Epidermal melanocyte (primary cell): ENCODE results near the gene SPZ1.
A peak's percentile ranks its signal among the peaks of the same experiment; 100 is the strongest.
"Not testable (repeated sequence)": the region's sequence is repeated elsewhere in the genome, so short reads cannot be mapped to it uniquely, and the experiment has no call there.

ENCODE experiments used
- DNase-seq: peaks from one replicate; pipeline ENCODE4 v3.0.0; 2011; ENCODE audit warnings: low spot score; ENCODE audit not compliant: insufficient read length

Gene SPZ1

DNA sequence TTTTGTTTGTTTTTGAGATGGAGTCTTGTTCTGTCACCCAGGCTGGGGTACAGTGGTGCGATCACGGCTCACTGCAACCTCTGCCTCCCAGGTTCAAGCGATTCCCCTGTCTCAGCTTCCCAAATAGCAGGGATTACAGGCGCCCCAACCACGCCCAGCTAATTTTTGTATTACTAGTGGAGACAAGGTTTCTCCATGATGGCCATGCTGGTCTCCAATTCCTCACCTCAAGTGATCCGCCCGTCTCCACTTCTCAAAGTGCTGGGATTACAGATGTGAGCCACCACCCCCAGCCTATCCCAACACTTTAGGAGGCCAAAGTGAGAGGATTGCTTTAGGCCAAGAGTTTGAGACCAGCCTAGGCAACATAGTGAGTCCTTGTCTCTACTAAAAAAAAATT is 19.3 kb downstream of the SPZ1 start:
- no peak for DNase-seq

DNA sequence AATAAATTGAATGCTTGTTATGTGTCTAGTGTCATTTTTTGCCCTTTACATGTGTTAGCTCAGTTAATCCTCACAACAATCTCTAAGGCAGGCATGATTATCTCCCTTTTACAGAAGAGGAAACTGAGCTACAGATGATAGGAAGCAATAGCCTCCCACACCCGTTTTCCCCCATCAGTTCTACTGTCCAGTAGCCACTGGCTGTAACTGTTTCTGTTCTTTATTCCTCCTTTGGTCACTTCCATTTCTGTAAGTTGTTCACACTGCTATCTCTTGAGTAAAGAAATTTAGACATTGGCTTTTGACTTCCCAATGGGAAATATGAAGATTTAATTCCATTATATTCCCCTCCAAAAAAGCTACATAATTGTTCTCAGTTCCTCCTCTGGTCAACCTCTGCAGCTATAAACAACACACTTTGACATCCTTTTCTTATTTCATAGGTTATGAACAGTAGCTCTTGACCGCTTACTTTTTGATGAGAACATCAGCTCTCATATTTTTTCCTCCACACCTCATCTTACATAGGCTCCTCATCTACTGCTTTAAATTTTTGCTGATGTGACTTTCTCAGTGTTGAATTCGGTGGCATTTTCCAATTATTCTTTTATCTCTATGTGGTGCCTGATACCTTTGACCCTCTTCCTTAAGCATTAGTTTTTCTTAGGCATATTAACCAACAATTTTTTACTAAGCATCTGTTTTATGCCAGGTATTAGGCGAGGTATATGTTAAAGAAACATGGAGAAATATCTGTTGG is 21.4 kb downstream of the SPZ1 start:
- no peak for DNase-seq

DNA sequence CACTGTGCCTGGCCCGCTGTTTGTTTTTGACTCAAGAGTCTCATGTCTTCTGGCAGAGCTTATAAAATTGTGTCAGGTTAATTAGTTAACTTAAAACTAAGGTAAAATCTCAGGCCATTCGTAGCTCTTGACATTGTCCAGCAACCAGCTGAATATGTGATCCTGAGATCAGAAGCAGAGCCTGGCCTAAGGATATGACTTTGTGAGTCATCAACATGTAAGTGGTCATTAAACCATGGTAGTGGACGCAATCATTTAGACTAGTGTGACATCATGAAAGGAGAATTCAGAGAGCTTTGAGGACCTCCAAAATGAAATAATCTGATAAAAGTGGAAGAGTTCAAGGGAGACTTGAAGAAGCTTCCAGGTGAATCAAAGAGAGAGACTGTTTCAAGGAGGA is 23.3 kb downstream of the SPZ1 start:
- no peak for DNase-seq

DNA sequence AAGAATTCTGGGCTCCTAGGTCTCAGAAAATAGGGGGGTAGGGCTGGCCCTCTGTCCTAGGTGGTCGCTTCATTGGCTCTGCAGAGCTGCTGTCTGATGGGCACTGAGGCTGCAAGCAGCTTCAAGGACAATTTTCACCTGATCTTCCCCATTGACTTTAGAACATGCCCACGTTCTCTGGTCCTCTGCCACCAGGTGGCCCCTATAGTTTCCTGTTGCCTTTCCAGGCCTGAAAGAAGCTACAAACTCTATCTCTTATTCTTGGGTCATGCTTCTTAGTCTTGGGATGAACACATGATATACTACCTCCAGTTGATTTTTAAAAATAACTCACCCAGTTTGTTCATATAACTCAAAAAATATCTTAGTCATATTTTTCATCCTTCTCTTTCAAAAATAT is 26.3 kb downstream of the SPZ1 start:
- peak; percentile 44 for DNase-seq

DNA sequence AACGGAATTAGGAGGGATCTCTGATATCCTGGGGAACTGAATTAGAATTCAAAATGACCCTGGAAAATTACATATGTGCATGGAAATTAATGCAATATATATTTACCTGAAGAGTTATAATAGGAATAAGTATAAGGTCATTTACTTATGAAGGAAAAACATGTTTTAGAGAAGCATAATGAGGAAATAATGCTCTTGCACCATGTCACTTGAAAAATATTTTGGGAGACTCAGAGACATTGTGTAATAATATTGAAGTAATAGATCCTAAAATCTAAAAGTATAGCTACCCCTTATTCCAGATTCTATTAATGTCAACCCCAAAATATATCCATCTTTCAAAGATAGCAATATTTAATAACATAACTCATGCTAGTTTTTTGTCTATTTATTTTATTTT is 28.4 kb downstream of the SPZ1 start:
- DNase-seq: no peak

DNA sequence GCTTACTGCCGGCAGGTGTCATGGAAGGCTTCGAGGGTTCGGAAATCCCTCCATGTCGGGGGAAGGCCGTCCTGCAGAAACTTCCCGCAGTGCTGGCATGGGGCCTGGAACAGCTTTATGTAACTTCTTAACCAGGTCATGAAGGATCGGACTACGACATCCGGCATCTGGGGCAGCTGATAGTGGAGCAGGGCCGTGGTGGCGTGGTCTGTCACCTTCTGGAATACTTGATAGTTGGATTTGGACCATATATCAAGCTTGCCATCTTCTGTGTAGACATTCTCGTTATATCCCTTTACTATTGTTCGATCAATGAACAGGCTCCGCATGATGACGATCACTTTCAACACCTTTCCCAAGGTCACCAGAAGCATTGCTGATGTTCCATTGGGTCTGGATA is 31.2 kb downstream of the SPZ1 start:
- not testable (repeated sequence) for DNase-seq

DNA sequence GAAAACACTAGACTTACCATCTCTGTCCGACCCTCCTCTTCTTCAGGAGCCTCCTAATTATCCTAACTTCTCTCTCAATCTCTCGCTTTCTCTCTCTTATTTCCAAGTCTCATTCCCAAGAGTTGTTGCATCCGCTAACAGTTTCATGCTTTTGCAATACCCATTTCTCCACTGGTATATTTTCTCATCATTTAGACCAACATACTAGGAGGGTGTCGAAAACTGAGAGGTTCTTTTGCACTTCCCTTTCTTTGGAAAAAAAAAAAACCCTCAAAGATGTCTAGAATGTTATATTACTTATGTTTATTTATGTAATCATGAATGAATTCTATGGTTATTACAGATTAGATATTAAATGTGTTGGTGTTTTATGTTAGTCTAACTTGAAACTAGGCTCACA is 35.9 kb downstream of the SPZ1 start:
- no peak for DNase-seq

DNA sequence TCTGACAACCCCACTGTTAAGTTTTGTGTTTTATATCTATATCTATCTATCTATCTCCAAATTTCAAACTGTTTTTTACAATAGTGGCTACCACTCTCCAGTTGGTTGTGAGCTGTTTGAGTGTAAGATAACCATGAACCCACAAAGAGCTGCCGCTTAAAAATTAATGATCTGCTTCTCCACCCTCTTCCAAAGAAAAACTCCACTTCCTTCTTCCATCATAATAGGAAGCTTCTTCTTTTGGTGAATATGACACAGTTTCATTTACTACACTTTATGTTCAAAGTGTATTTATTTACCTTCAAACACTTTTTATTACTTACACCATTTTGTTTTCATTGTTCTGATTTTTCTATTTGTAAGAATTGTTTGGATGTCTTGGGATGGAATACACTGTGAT is 37.9 kb downstream of the SPZ1 start:
- DNase-seq: no peak

DNA sequence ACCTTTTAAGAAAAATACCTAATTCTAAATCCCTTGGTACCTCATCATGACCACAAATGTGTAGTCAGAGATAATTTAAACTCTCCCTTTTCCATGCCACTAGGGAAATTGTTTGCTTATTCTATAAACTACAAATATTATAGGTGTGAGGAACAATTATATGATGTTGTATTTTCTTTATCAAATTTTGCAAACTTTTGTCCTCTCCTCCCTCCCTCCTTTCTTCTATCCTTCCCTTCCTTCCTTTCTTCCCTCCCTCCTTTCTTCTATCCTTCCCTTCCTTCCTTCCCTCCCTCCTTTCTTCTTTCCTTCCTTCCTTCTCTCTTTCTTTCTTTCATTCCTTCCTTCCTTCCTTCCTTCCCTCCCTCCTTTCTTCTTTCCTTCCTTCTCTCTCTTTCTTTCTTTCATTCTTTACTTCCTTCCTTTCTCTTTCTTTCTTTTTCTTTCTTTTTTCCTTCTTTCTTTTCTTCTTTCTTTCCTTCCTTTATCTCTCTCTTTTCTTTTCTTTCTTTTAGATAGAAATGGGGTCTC is 41.2 kb downstream of the SPZ1 start:
- no peak for DNase-seq

DNA sequence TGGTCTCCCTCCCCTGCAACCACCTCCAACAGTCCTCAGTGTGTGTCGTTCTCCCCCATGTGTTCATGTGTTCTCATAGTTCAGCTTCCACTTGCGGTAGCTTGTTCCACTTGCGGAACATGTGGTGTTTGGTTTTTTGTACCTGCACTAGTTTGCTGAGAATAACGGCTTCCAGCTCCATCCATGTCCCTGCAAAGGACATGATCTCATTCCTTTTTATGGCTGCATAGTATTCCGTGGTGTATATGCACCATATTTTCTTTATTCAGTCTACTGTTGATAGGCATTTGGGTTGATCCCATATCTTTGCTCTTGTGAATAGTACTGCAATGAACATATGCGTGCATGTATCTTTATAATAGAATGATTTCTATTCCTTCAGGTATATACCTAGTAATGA is 45.1 kb downstream of the SPZ1 start:
- no peak for DNase-seq

DNA sequence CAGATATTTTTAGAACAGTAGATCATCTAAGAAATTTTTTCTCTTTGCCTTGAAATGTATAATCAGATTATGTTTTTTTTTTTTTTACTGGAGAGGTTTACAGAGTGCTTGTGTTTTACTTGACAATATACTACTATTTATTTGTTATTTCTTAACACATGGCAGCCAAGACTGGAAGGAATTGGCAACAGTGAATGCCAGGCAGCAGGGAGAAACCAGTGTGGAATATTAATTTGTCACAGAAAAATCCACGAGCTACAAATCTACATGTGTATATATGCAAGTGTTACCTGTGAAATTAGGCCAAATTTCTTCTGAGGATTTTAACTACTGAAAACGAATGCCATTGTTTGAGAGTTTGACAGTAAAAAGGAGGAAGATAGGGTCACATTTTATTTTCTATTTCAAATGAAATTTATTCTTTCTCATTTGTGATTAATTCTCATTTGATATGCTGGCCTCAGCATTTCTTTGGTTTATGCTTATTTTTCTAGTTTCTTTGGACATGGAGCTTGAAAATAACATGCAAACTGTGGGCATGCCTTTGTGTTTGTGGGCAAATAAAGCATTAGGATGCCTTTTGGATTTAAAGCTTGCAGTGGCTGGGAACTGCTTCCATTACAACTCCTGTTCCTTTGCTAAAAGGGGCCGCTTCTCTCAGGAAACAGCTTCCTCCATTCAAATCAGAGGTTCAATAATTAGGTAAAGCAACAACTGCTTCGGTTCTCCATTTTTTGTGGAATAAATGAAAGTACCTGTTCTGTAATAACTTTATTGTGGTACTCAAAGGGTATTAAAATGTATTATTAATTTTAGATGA is 49.1 kb downstream of the SPZ1 start:
- DNase-seq: no peak

DNA sequence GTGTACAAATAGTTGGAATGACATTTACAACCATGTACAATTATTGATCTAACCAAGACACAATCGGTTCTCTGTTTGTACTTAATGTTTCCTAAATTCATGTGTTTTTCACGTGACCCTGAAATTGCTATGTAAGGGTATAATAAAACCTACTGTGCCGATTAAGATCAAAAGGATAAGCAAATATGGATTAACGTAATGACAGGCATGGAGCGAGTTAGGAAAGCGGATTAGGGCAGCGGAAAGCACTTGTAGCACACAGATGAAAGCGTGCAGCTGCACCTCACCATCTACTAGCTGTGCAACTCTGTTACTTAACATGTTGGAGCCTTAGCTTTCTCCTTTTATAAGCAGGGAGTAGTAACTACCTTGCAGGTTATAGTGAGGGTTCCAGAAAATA is 49.7 kb downstream of the SPZ1 start:
- no peak for DNase-seq

DNA sequence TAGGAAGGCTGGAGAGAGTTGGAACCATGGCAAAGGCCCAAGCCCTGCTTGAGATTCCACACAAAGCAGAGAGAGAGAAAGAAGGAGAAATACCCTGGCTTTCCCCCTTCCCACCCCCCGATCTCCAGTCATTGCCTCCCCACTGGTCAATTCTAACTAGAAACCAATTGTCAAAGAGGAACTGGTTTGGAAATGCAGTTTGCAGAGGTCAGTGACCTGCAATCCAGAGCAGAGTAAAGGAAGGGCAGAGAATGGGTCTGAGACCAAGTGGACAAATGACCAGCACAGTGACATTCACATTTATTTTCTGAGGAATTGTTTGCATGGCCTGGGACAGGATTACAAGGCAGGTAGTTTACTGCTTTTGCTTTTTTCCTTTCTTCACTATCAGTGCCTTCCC is 50.6 kb downstream of the SPZ1 start:
- DNase-seq: no peak
